IPS-NIHi7 (cell line): ENCODE measurements around the gene FBXL19.
A peak's percentile ranks its signal among the peaks of the same experiment; 100 is the strongest.

Experiments
- DNase-seq: peaks from one replicate; pipeline ENCODE4 v3.0.0; 2012; ENCODE audit warnings: mixed read lengths; ENCODE audit errors: extremely low spot score

The FBXL19 gene

GRCh38 chr16:30966033-30966619, 42.8 kb downstream of the FBXL19 start:
- no peak for DNase-seq

GRCh38 chr16:30967795-30968194, 44.4 kb downstream of the FBXL19 start:
- no peak for DNase-seq

GRCh38 chr16:30969246-30969842, 46.0 kb downstream of the FBXL19 start:
- DNase-seq, result no peak

- no peak for DNase-seq
These were observed 47.9 kb downstream of the FBXL19 start for GRCh38 chr16:30971298-30971697.

- DNase-seq, result peak; percentile 35
These were observed 49.5 kb downstream of the FBXL19 start for GRCh38 chr16:30972872-30973271.

GRCh38 chr16:30974348-30974747, 51.0 kb downstream of the FBXL19 start:
- no peak for DNase-seq

- DNase-seq, result no peak
These were observed 53.1 kb downstream of the FBXL19 start for GRCh38 chr16:30976486-30976885.

GRCh38 chr16:30977502-30977901, 54.1 kb downstream of the FBXL19 start:
- peak; percentile 81 for DNase-seq

GRCh38 chr16:30979170-30980022, 56.0 kb downstream of the FBXL19 start:
- DNase-seq, result no peak

GRCh38 chr16:30980023-30980371, 56.6 kb downstream of the FBXL19 start:
- no peak for DNase-seq

- no peak for DNase-seq
These were observed 57.1 kb downstream of the FBXL19 start for GRCh38 chr16:30980434-30980833.

- no peak for DNase-seq
These were observed 57.6 kb downstream of the FBXL19 start for GRCh38 chr16:30980959-30981358.

GRCh38 chr16:30982548-30983288, 59.3 kb downstream of the FBXL19 start:
- DNase-seq, result no peak

- DNase-seq, result no peak
These were observed 60.0 kb downstream of the FBXL19 start for GRCh38 chr16:30983289-30983889.

- DNase-seq, result no peak
These were observed 60.7 kb downstream of the FBXL19 start for GRCh38 chr16:30983898-30984610.

- peak; percentile 97 for DNase-seq
These were observed 61.5 kb downstream of the FBXL19 start, which contains the start of gene HSD3B7 for GRCh38 chr16:30984669-30985400. Gene HSD3B7 (plus strand): TSS chr16:30985207. CDS start chr16:30985659, 452 bp downstream.

- DNase-seq, result peak; percentile 78
These were observed 62.2 kb downstream of the FBXL19 start for GRCh38 chr16:30985401-30986128.

GRCh38 chr16:30986129-30986991, 63.0 kb downstream of the FBXL19 start:
- no peak for DNase-seq
